GM21515 (cell line): ENCODE data around the gene TSPEAR.
"Not testable (repeated sequence)": the region's sequence is repeated elsewhere in the genome, so short reads cannot be mapped to it uniquely, and the experiment has no call there.

Experiments used
- ATAC-seq: cut with Tn5 transposase; IDR thresholded peaks from one replicate; pipeline ENCODE4 v1.9.1; 2021; ENCODE audit not compliant: unreplicated experiment

Gene TSPEAR

DNA sequence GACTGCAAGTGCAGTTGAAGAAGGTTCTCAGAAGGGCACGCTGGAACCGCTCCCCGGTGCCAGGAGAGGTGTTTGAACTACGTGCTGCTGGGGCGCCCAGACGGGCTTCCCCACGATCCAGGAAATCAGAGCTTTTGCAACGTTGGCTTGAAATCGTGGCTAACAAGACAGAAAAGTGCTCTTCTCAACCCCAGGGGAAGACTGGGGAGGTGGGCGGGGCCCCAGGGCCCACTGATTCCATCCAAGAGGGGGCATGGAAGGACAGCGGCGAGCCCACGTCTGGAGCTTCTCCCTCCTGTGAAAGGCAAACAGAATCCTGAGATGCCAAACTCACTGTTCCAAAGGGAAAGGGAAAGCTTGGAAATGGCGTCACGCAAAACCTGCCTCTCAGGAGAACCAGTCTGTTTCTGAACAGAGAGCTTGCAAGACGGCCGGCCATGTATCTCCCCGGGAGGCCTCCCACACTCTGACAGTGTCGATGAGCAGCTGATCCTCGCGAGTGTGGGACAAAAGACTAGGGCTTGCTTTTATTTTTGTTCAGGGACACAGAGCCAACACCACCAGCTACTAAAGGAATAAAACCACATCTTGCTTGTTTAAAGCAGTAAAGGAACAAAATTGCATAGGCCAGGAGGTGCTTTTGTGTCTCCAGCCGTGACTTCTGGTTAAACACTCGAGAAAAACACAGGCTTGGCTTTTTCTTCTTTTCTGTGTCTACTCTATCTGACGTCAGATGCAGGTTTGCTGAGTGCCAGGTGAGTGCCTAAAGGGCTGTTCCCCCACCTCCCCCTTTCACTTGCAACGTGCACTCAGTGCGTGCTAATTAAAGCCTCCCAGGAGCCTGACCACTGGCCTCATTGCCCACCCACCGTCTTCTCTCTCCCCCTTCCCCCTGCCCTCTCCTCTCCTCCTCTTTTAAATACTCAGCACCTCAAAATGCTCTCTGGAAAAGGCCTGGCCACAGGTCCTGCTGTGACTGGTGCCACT, 214.5 kb downstream of the TSPEAR start:
- no peak for ATAC-seq

GRCh38 chr21:44495611-44496563, 215.5 kb downstream of the TSPEAR start:
- ATAC-seq: no peak

DNA sequence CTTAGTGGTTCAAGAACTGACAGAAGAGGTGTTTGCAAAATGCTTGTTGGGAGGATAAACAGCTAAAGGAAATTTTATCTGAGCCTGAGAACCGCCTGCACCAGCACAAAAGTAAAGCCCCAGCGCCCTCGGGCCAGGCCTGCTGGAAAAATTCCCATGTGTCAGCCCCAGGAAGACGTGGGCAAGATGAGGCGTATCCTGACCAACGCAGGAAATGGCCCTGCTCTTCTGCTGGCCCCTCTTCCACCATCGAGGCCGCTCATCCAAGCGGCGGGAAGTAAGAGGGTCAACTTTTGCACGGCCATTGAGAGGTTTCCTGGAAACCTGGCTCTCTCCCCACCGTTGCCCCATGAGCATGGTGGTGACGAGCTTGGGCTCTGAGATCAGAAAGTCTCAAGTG, 216.4 kb downstream of the TSPEAR start:
- no peak for ATAC-seq

DNA sequence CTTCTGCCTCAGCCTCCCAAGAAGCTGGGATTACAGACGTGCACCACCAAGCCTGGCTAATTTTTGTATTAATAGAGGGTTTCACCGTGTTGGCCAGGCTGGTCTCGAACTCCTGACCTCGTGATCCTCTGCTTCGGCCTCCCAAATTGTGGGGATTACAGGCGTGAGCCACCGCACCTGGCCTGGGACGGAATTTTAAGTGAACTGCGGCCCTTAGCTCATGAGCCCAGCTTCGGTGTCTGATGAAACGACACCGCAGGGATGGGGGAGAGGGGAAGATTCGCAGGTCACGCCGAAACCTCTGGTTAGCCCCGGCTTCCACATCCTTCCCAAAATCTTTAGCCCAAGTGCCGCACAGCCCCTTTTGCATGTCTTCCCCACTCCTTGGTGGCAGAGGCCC, 217.0 kb downstream of the TSPEAR start:
- no peak for ATAC-seq

DNA sequence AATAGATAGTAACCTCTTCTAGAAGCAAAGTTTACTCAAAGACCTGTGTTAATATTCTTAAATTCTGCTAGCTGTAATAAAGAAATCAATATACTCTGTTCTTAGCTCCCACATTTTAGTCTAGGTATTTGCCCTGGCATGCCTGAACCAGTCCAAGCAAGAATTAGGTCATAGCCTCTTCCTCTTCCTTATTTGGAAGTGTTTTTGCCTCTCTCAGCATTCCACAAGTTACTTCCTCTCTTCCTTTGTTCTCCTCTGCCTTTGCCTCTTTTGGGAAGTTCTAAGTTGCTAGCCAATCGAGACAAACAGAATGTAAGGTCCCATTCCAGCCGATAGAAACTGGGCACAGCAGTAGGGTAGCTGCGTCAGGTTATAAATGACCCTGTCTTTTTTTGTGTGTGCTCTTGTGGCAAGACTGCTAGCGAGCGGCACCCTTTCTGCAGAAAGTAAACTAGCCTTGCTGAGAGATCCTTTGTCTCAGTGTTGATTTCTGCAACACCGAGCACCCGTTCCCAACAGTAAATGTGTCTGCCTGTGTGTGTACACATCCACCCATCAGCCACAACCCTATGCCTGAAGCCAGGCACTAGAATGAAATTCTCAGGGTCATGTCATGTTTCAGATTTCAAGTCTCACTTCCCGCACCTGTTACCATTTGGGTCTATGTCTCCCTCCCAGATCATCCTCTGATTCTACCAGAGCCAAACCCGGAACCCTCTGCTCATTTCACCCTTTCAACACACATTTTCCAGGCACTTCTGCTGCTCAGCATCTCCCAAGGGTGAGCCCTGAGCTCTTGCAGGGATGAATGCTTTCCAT, 218.6 kb downstream of the TSPEAR start:
- no peak for ATAC-seq

- ATAC-seq: no peak
These were observed 220.6 kb downstream of the TSPEAR start for GRCh38 chr21:44490816-44491215.

- no peak for ATAC-seq
These were observed 221.0 kb downstream of the TSPEAR start for GRCh38 chr21:44490405-44490804.

GRCh38 chr21:44489962-44490361, 221.4 kb downstream of the TSPEAR start:
- ATAC-seq: no peak

DNA sequence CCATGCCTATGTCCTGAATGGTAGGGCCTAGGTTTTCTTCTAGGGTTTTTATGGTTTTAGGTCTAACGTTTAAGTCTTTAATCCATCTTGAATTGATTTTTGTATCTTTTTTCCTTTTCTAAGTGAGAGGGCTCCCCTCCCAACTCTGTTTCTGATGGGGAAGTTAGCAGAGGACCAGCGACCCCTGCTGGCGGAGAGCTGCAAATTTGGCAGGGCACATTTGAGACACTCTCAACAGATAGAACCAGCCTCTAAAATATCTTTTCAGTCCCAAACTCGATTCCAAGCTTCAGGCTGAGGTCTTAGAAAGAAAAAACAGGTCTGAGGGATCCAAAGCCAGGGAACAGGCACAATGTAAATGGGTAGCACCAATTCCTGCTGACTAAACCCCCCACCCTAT, 223.5 kb downstream of the TSPEAR start:
- ATAC-seq: no peak

GRCh38 chr21:44486302-44486701, 225.1 kb downstream of the TSPEAR start:
- no peak for ATAC-seq

DNA sequence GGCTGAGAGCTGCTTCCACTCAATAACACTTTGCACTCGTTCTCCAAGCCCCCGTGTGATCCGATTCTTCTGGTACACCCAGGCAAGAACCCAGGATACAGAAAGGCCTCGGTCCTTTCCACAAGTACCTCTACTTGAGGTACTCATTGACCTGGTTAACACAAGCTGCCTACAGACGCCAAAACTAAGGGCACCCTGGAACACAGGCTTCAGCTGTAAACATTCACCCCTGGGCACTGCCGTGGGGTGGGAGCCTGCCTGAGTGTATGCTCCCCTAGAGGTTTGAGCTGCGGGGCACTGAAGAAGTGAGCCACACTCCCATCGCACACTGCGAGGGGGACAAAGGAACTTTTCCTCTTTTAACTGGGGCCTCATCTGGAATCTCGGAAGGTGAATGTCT, 225.6 kb downstream of the TSPEAR start:
- no peak for ATAC-seq

- no peak for ATAC-seq
These were observed 226.0 kb downstream of the TSPEAR start for GRCh38 chr21:44485254-44485793.

DNA sequence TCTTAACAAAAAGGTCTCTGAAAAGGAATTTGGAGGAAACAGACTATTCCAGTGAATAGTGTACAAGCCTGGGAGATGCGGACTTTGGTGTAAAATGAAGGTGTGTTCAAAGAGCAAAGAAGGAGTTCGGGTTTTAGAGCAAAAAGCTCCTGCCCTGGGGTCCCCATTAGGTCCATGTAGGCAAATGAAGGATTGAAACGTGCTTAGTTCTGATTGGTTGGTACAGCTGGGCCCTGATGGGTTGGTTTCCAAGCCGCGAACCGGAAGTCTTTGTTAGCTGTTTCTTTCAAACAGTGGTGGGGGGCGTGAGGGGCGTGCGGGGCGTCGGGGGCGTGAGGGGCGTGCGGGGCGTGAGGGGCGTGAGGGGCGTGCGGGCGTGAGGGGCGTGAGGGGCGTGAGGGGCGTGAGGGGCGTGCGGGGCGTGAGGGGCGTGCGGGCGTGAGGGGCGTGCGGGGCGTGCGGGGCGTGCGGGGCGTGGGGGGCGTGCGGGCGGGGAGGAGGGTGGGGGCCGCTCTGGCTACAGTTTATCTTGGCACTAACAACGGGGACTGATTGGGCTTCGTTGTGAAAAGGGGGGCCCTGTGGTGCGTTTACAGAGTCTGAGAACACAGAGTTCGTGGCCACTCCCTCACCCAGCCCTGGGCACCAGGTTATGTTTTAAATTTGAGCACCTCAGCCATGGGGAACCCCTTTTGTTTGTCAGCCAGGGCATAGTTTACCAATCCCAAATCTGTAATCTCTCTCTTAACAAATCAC, 226.7 kb downstream of the TSPEAR start:
- no peak for ATAC-seq

DNA sequence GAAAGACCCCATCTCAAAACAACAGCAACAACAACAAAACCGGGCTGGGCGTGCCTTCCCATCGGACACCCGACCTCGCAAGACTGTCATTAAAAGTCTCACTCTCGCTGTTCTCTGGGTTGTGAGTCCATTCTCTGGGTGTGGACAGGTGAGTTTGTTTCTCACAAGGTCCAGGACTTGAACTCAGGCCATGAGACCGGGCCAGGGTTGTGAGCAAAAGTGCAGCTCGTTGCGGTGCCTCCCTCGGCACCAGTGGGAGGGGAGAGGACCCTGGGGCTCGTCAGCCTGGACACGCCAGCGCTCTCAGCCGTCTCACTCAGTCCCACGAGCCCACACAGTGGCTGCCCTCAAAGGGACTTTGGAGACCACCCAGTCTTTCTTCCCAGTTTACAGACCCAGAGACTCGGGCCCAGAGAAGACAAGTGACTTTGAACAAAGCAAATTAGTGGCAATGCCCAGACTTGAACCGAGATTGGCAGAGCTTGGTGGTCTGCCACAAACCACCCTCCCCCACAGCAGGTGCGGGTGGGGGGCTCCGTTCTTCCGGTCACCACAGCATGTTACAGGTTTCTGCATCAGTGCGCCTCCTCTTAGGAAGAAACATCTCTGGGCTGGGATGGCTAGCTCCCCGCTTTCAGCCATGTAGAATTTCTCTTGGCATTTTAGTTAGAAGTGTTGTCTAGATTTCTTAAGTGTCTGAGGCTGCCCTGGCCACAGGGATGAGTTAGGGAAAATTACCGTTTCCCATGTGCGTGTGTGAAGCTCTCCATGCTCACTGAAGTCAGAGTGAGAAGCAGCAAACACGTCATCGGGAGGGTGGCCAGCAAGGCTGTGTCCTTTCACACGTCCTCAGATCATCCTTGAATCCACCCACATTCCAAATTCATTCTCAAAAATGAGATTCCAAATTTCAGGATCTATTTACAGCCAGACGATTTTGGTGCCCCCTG, 227.8 kb downstream of the TSPEAR start:
- no peak for ATAC-seq

- no peak for ATAC-seq
These were observed 228.6 kb downstream of the TSPEAR start for GRCh38 chr21:44482581-44483287.

- no peak for ATAC-seq
These were observed 230.9 kb downstream of the TSPEAR start for GRCh38 chr21:44480200-44481053.

GRCh38 chr21:44479556-44480199, 231.7 kb downstream of the TSPEAR start:
- ATAC-seq: not testable (repeated sequence)
